Smooth muscle cell (in vitro differentiated cells): Measurements from ENCODE around the gene QRICH2. TPM values are rescaled to one million over a fixed set of nuclear protein-coding genes. Genes with fewer than 3 reads are reported as not detected.
"Not testable (repeated sequence)": the region's sequence is repeated elsewhere in the genome, so short reads cannot be mapped to it uniquely, and the experiment has no call there.

Experiments used
- DNase-seq: peaks from one replicate; lab custom pipeline; 2025; ENCODE audit not compliant: unreplicated experiment; lab: John Stamatoyannopoulos, UW
- H2AFZ ChIP-seq: fragments of 200-600 bp; sonication (generic); 2 replicates; pipeline ENCODE4 v1.6.0; 2016; ENCODE audit warnings: antibody characterized with exemption, low read depth, mild to moderate bottlenecking
- H3F3A ChIP-seq: fragments of 200-600 bp; sonication (generic); 2 replicates; pipeline ENCODE4 v1.6.0; 2017; ENCODE audit warnings: antibody characterized with exemption, low read depth
- H3K27ac ChIP-seq: fragments of 200-600 bp; sonication (generic); 2 replicates; pipeline ENCODE4 v1.5.1; 2016; ENCODE audit warnings: low read depth, mild to moderate bottlenecking
- H3K27me3 ChIP-seq: fragments of 200-600 bp; sonication (generic); 2 replicates; pipeline ENCODE4 v1.6.1; 2016; ENCODE audit warnings: low read depth, mild to moderate bottlenecking
- H3K36me3 ChIP-seq: fragments of 200-600 bp; sonication (generic); 2 replicates; pipeline ENCODE4 v1.5.1; 2016; ENCODE audit warnings: low read depth
- H3K4me1 ChIP-seq: fragments of 200-600 bp; sonication (generic); 2 replicates; pipeline ENCODE4 v1.5.1; 2016; ENCODE audit warnings: low read depth
- H3K4me2 ChIP-seq: fragments of 200-600 bp; sonication (generic); 2 replicates; pipeline ENCODE4 v1.6.0; 2016; ENCODE audit warnings: mild to moderate bottlenecking
- H3K4me3 ChIP-seq: fragments of 200-600 bp; sonication (generic); 2 replicates; pipeline ENCODE4 v1.5.1; 2016; ENCODE audit warnings: mild to moderate bottlenecking
- H3K79me2 ChIP-seq: fragments of 200-600 bp; sonication (generic); 2 replicates; pipeline ENCODE4 v1.6.0; 2016; ENCODE audit warnings: low read depth, mild to moderate bottlenecking
- H3K9ac ChIP-seq: fragments of 200-600 bp; sonication (generic); 2 replicates; pipeline ENCODE4 v1.6.0; 2016; ENCODE audit warnings: low read depth
- H3K9me3 ChIP-seq: fragments of 200-600 bp; sonication (generic); replicated peaks from 2 replicates; pipeline ENCODE4 v1.5.1; 2016; ENCODE audit warnings: low read depth
- H4K20me1 ChIP-seq: fragments of 200-600 bp; sonication (generic); 2 replicates; pipeline ENCODE4 v1.6.0; 2016; ENCODE audit warnings: low read depth
- WGBS: methylation state at CpG from one replicate; pipeline ENCODE4 v1.1.7; 2016; ENCODE audit warnings: low lambda C conversion rate; 5-methylcytosine and 5-hydroxymethylcytosine counted together
- polyA plus RNA-seq: library from polyadenylated mRNA; unstranded; fragments of >200 nt; fragmentation: Nextera tagmentation; extraction: Ambion mirVana; gene quantifications from 2 replicates; pipeline ENCODE4 v1.2.1, GENCODE V29; 2016
- total RNA-seq: library from RNA; depleted of rRNA; stranded (reverse); fragments of >200 nt; gene quantifications from 2 replicates; pipeline ENCODE4 v1.2.3, GENCODE V29; 2014
- TF ChIP-seq, protein P1 (sequence below): fragments of 200-600 bp; sonication (generic); IDR thresholded peaks from 2 replicates; pipeline ENCODE4 v1.5.1; 2017; ENCODE audit warnings: borderline replicate concordance, mild to moderate bottlenecking, antibody characterized with exemption; ENCODE audit not compliant: insufficient read depth, poor library complexity, severe bottlenecking

Gene QRICH2
- total and polyA plus RNA-seq, 2 experiments from 2014 or later = 1.2 to 1.5 TPM

- H3K4me2 ChIP-seq = peak overlapping the region; percentile 100
- H3K27ac ChIP-seq = peak overlapping the region; percentile 67
- TF ChIP-seq, protein P1, sequence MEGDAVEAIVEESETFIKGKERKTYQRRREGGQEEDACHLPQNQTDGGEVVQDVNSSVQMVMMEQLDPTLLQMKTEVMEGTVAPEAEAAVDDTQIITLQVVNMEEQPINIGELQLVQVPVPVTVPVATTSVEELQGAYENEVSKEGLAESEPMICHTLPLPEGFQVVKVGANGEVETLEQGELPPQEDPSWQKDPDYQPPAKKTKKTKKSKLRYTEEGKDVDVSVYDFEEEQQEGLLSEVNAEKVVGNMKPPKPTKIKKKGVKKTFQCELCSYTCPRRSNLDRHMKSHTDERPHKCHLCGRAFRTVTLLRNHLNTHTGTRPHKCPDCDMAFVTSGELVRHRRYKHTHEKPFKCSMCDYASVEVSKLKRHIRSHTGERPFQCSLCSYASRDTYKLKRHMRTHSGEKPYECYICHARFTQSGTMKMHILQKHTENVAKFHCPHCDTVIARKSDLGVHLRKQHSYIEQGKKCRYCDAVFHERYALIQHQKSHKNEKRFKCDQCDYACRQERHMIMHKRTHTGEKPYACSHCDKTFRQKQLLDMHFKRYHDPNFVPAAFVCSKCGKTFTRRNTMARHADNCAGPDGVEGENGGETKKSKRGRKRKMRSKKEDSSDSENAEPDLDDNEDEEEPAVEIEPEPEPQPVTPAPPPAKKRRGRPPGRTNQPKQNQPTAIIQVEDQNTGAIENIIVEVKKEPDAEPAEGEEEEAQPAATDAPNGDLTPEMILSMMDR = no peak
- H3K36me3 ChIP-seq = no peaks in the 10 kb centered on the region
- H4K20me1 ChIP-seq = no peaks in the 10 kb centered on the region
- peaks cover 31% of the 10 kb centered on the region for H3K79me2 ChIP-seq
- H3F3A ChIP-seq = peaks cover 3% of the 10 kb centered on the region
- no peaks in the 10 kb centered on the region for H3K4me1 ChIP-seq
- no peak for DNase-seq
- H3K4me3 ChIP-seq = peak overlapping the region; percentile 67
- H3K9ac ChIP-seq = peak overlapping the region; percentile 80
- no peaks in the 10 kb centered on the region for H3K9me3 ChIP-seq
- no peaks in the 10 kb centered on the region for H3K27me3 ChIP-seq
- WGBS = 6% methylated on average over 25 of the region's 51 CpGs
- peak overlapping the region; percentile 70 for H2AFZ ChIP-seq
These were observed 45.0 kb upstream of the QRICH2 start for GRCh38 chr17:76353004-76353598.

- 90% methylated on average over 9 of the region's 9 CpGs for WGBS
- peaks cover 31% of the 10 kb centered on the region for H3K79me2 ChIP-seq
- no peaks in the 10 kb centered on the region for H3K27me3 ChIP-seq
- H3F3A ChIP-seq = peaks cover 3% of the 10 kb centered on the region
- H3K4me3 ChIP-seq = no peak overlapping the region
- H3K27ac ChIP-seq = no peak overlapping the region
- no peak overlapping the region for H3K9ac ChIP-seq
- H3K36me3 ChIP-seq = no peaks in the 10 kb centered on the region
- DNase-seq = no peak
- H3K4me1 ChIP-seq = no peaks in the 10 kb centered on the region
- H3K9me3 ChIP-seq = no peaks in the 10 kb centered on the region
- no peaks in the 10 kb centered on the region for H4K20me1 ChIP-seq
- H3K4me2 ChIP-seq = peak overlapping the region; percentile 9
- TF ChIP-seq, protein P1 = no peak
- no peak overlapping the region for H2AFZ ChIP-seq
These were observed 43.5 kb upstream of the QRICH2 start for GRCh38 chr17:76351526-76352071.

DNA sequence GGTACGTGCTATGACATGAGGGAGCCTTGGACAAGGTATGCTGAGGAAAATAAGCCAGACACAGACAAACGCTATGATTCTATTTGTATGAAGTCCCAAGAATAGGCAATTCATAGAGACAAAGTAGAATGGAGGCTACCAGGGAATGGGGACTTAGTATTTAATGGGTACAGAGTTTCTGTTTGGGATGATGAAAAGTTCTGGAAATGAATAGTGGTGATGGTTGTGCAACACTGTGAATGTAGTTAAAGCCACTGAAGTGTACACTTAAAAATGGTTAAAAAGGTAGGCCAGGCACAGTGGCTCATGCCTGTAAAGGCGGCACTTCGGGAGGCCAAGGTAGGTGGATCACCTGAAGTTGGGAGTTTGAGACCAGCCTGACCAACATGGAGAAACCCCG is 42.4 kb upstream of the QRICH2 start:
- Histone ChIP-seq H4K20me1 (no peaks in the 10 kb centered on the region), H3F3A (peaks cover 3% of the 10 kb centered on the region), H3K4me2 (no peak overlapping the region), H3K4me3 (no peak overlapping the region), H3K27me3 (no peaks in the 10 kb centered on the region), H3K36me3 (no peaks in the 10 kb centered on the region), H3K27ac (no peak overlapping the region), H3K9ac (no peak overlapping the region), H3K9me3 (no peaks in the 10 kb centered on the region), H2AFZ (no peak overlapping the region), H3K79me2 (peaks cover 31% of the 10 kb centered on the region), H3K4me1 (no peaks in the 10 kb centered on the region)
- DNase-seq = no peak
- 97% methylated on average over 5 of the region's 5 CpGs for WGBS
- TF ChIP-seq, protein P1 = no peak

DNA sequence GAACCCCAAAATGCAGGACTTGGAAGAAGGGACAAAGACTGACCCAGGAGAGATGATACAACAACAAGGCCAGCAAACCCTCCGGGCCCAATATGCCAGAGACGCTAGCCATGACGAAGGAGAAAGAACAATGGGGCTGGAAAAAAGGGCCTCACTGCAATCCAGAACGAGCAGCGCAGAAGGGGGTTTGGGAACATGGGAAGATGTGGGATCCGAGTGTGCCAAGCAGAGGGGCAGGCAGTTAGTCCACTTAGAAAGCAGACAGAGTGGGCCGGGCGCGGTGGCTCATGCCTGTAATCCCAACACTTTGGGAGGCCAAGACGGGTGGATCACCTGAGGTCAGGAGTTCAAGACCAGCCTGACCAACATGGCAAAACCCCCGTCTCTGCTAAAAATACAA is 38.9 kb upstream of the QRICH2 start:
- H3K4me1 ChIP-seq, H3K27me3 ChIP-seq, H2AFZ ChIP-seq, H3K4me2 ChIP-seq, H3K36me3 ChIP-seq, H3K9ac ChIP-seq, H3K27ac ChIP-seq, H3F3A ChIP-seq, H3K9me3 ChIP-seq, H3K4me3 ChIP-seq, H4K20me1 ChIP-seq, DNase-seq: not testable (repeated sequence)
- peaks cover 19% of the 10 kb centered on the region for H3K79me2 ChIP-seq
- 95% methylated on average over 11 of the region's 11 CpGs for WGBS
